ENCODE results near the gene GADL1. TPM values are rescaled to one million over a fixed set of nuclear protein-coding genes. Genes with fewer than 3 reads are reported as not detected.

GADL1 gene
- total and polyA plus RNA-seq, 3 donors from 2014 or later = 0.08 to 0.30 TPM; not detected in 1

GRCh38 chr3:30764281-30764680 lies 130.2 kb downstream of the GADL1 start:
- Histone ChIP-seq H3K27me3 (no peaks in the 10 kb centered on the region), H3K9me3 (no peaks in the 10 kb centered on the region), H3K4me3 (no peak overlapping the region), H3K27ac (no peak overlapping the region), H3K4me1 (no peaks in the 10 kb centered on the region), H3K36me3 (ENCODE audit: low read depth, missing control alignments) (no peaks in the 10 kb centered on the region)
- TF ChIP-seq, protein P1, sequence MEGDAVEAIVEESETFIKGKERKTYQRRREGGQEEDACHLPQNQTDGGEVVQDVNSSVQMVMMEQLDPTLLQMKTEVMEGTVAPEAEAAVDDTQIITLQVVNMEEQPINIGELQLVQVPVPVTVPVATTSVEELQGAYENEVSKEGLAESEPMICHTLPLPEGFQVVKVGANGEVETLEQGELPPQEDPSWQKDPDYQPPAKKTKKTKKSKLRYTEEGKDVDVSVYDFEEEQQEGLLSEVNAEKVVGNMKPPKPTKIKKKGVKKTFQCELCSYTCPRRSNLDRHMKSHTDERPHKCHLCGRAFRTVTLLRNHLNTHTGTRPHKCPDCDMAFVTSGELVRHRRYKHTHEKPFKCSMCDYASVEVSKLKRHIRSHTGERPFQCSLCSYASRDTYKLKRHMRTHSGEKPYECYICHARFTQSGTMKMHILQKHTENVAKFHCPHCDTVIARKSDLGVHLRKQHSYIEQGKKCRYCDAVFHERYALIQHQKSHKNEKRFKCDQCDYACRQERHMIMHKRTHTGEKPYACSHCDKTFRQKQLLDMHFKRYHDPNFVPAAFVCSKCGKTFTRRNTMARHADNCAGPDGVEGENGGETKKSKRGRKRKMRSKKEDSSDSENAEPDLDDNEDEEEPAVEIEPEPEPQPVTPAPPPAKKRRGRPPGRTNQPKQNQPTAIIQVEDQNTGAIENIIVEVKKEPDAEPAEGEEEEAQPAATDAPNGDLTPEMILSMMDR (IDR thresholded peaks at IDR 0.05) = no peak
- no peak for TF ChIP-seq POLR2A (IDR thresholded peaks at IDR 0.05)
- intact Hi-C loops (cut with DNase I; ENCODE audit: low total_unique reads) = no loop called here
- 49 to 58% methylated on average over 3 of the region's 3 CpGs for WGBS, 2 donors
- no peak for DNase-seq

DNA sequence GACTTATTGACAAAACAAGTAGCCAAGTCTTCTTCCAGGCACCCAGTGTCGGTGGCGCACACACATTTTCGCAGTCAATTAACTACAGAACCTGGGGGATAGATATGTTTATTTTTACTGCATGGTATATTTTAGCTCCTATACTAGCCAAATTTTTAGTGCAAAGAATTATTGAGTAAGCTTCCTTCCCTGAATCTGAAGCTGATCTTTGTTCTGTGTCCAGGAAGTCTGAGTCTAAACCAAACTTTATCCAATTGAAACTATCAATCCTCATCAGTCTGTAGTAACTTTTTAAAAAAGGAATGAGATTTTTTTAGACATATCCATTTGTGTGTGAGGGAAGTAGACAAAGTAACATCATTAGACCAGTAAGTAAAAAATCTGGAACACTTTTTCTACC lies 133.1 kb downstream of the GADL1 start:
- no peak overlapping the region for H3K27ac ChIP-seq
- intact Hi-C loops (cut with DNase I; ENCODE audit: low total_unique reads) = no loop called here
- WGBS, 2 donors = 96 to 97% methylated on average over 3 of the region's 3 CpGs

GRCh38 chr3:30760737-30761136 lies 133.7 kb downstream of the GADL1 start:
- TF ChIP-seq POLR2A (IDR thresholded peaks at IDR 0.05) = no peak
- TF ChIP-seq, protein P1 (IDR thresholded peaks at IDR 0.05) = no peak
- no peak for DNase-seq
- H3K27ac ChIP-seq = no peak overlapping the region
- no peaks in the 10 kb centered on the region for H3K9me3 ChIP-seq
- intact Hi-C loops (cut with DNase I; ENCODE audit: low total_unique reads) = no loop called here
- H3K36me3 ChIP-seq (ENCODE audit: low read depth, missing control alignments) = no peaks in the 10 kb centered on the region
- no peaks in the 10 kb centered on the region for H3K27me3 ChIP-seq
- 94 to 97% methylated on average over 2 of the region's 2 CpGs for WGBS, 2 donors
- H3K4me1 ChIP-seq = no peaks in the 10 kb centered on the region
- no peak overlapping the region for H3K4me3 ChIP-seq

More for the DNA sequence above, 133.1 kb downstream of the GADL1 start:
- Histone ChIP-seq H3K36me3 (ENCODE audit: low read depth, missing control alignments) (no peaks in the 10 kb centered on the region), H3K9me3 (no peaks in the 10 kb centered on the region), H3K4me1 (no peaks in the 10 kb centered on the region), H3K4me3 (no peak overlapping the region), H3K27me3 (no peaks in the 10 kb centered on the region)
- TF ChIP-seq, protein P1 (IDR thresholded peaks at IDR 0.05) = no peak
- no peak for TF ChIP-seq POLR2A (IDR thresholded peaks at IDR 0.05)
- DNase-seq = no peak

GRCh38 chr3:30760040-30760695 lies 134.3 kb downstream of the GADL1 start:
- Histone ChIP-seq H3K27ac (no peak overlapping the region), H3K4me1 (no peaks in the 10 kb centered on the region), H3K9me3 (no peaks in the 10 kb centered on the region), H3K36me3 (ENCODE audit: low read depth, missing control alignments) (no peaks in the 10 kb centered on the region), H3K4me3 (no peak overlapping the region), H3K27me3 (no peaks in the 10 kb centered on the region)
- no peak for TF ChIP-seq POLR2A (IDR thresholded peaks at IDR 0.05)
- DNase-seq = no peak
- 82 to 84% methylated on average over 3 of the region's 3 CpGs for WGBS, 2 donors
- intact Hi-C loops (cut with DNase I; ENCODE audit: low total_unique reads) = no loop called here

DNA sequence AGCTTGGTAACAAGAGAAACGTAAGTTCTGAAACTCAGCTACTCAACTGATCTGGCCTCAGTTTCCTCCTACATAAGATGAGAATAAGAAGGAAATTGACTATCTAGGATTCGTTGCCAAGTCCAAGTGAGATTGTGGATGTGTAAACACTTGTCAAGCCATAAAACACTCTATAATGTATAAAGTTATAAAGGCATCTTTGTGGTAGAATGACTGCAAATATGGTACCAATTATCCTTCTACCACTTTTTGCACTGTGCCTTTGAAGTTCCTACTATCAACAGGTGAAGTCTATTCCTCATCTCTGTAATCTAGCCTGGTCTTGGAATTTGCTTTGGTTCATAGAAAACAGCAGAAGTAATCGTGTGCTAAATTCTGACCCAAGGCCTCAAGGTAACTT lies 138.2 kb downstream of the GADL1 start:
- no peak overlapping the region for H3K4me3 ChIP-seq
- no peak for DNase-seq
- H3K9me3 ChIP-seq = no peaks in the 10 kb centered on the region
- WGBS, 2 donors = 94 to 96% methylated on average over 3 of the region's 3 CpGs
- no peaks in the 10 kb centered on the region for H3K4me1 ChIP-seq
- intact Hi-C loops (cut with DNase I; ENCODE audit: low total_unique reads) = no loop called here
- no peaks in the 10 kb centered on the region for H3K27me3 ChIP-seq
- H3K36me3 ChIP-seq (ENCODE audit: low read depth, missing control alignments) = no peaks in the 10 kb centered on the region
- TF ChIP-seq, protein P1 (IDR thresholded peaks at IDR 0.05) = no peak
- TF ChIP-seq POLR2A (IDR thresholded peaks at IDR 0.05) = no peak
- no peak overlapping the region for H3K27ac ChIP-seq
